ENCODE data around the gene TEKT5. TPM values are rescaled to one million over a fixed set of nuclear protein-coding genes. Genes with fewer than 3 reads are reported as not detected.

Gene TEKT5
- total and polyA plus RNA-seq, 2 experiments from 2014 or later = not detected

- 87 to 91% methylated on average over 2 of the region's 2 CpGs for WGBS, 2 experiments (ENCODE audit: low coverage in 1 of 2, low lambda C conversion rate in 2 of 2, missing lambda C conversion rate in 2 of 2)
- TF ChIP-seq EZH2phosphoT487 (IDR thresholded peaks at IDR 0.05; ENCODE audit: insufficient read depth, low read depth) (no peak), EZH2 (IDR thresholded peaks at IDR 0.05; ENCODE audit: insufficient read depth, poor library complexity, severe bottlenecking) (no peak)
- no peaks in the 10 kb centered on the region for H3K9me2 ChIP-seq (ENCODE audit: insufficient read depth)
- no peaks in the 10 kb centered on the region for H3K4me1 ChIP-seq (ENCODE audit: insufficient read depth)
- no peak overlapping the region for H3K4me3 ChIP-seq
- H4K20me1 ChIP-seq (ENCODE audit: insufficient read depth) = no peaks in the 10 kb centered on the region
- no peaks in the 10 kb centered on the region for H3K27me3 ChIP-seq (replicated peaks; ENCODE audit: insufficient read depth)
- no peaks in the 10 kb centered on the region for H3K9me3 ChIP-seq (ENCODE audit: low read depth)
- H3K36me3 ChIP-seq (ENCODE audit: low read depth) = no peaks in the 10 kb centered on the region
- no peak overlapping the region for H3K9ac ChIP-seq
- no peak overlapping the region for H3K4me2 ChIP-seq (ENCODE audit: unreplicated experiment)
- in situ Hi-C loops (cut with MboI) = no loop called here
- DNase-seq = no peak
- H2AFZ ChIP-seq = no peak overlapping the region
- no peaks in the 10 kb centered on the region for H3K79me2 ChIP-seq (ENCODE audit: insufficient read depth)
- no peaks in the 10 kb centered on the region for H3F3A ChIP-seq (ENCODE audit: insufficient read depth)
- H3K27ac ChIP-seq = no peak overlapping the region
Measured at GRCh38 chr16:10631886-10632285, 62.8 kb downstream of the TEKT5 start.

DNA sequence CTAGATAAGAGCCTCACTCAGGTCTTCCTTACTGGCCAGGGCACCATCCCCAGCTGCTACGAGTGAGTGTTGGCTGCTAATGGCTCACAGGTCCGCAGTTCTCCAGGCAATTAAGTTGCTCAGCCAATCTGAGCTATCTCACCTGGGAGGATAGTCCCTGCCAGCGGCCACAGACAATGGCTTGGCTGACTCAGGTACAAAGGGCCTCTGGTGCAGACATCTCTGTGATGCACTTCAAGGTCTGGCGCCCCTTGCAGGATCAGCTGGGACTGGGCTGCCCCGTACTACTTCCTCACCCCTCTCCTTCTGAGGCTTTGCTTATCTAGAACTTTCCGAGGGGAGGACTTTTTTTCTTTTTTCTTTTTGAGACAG is 65.2 kb downstream of the TEKT5 start:
- in situ Hi-C loops (cut with MboI) = no loop called here
- no peaks in the 10 kb centered on the region for H3K27me3 ChIP-seq (replicated peaks; ENCODE audit: insufficient read depth)
- H3K9ac ChIP-seq = no peak overlapping the region
- H2AFZ ChIP-seq = no peak overlapping the region
- DNase-seq = no peak
- H3K9me3 ChIP-seq (ENCODE audit: low read depth) = no peaks in the 10 kb centered on the region
- H3K27ac ChIP-seq = no peak overlapping the region
- no peak overlapping the region for H3K4me2 ChIP-seq (ENCODE audit: unreplicated experiment)
- no peaks in the 10 kb centered on the region for H4K20me1 ChIP-seq (ENCODE audit: insufficient read depth)
- no peak for TF ChIP-seq EZH2 (IDR thresholded peaks at IDR 0.05; ENCODE audit: insufficient read depth, poor library complexity, severe bottlenecking)
- no peak for TF ChIP-seq EZH2phosphoT487 (IDR thresholded peaks at IDR 0.05; ENCODE audit: insufficient read depth, low read depth)
- no peaks in the 10 kb centered on the region for H3K79me2 ChIP-seq (ENCODE audit: insufficient read depth)
- 57 to 72% methylated on average over 5 to 6 of the region's 6 CpGs for WGBS, 2 experiments (ENCODE audit: low coverage in 1 of 2, low lambda C conversion rate in 2 of 2, missing lambda C conversion rate in 2 of 2)
- H3K4me1 ChIP-seq (ENCODE audit: insufficient read depth) = no peaks in the 10 kb centered on the region
- no peaks in the 10 kb centered on the region for H3K9me2 ChIP-seq (ENCODE audit: insufficient read depth)
- no peaks in the 10 kb centered on the region for H3F3A ChIP-seq (ENCODE audit: insufficient read depth)
- no peaks in the 10 kb centered on the region for H3K36me3 ChIP-seq (ENCODE audit: low read depth)
- no peak overlapping the region for H3K4me3 ChIP-seq

DNA sequence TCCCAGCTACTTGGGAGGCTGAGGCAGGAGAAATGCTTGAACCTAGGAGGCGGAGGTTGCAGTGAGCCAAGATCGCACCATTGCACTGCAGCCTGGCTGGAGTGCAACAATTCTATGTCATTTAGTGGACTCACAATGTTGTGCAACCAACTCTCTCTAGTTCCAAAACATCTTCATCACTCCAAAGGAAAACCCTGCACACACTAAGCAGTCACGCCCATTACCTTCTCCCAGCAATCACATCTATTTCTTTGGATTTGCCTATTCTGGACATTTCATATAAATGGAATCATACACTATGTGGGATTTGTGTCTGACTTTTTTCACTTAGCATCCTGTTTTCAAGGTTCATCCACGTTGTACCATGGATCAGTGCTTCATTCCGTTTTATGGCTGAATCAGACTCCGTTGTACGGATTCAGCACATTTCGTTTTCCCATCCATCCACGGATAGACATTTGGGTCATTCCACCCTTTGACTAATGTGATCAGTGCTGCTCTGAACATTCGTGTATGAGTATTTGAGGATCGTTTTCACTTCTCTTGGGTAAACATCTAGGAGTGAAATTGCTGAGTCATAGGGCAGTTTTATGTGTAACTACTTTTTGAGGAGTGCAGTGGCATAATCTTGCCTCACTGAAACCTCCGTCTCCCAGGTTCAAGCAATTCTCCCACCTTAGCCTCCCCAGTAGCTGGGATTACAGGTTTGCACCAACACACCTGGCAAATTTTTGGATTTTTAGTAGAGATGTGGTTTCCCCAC is 69.0 kb downstream of the TEKT5 start:
- H3K27me3 ChIP-seq (replicated peaks; ENCODE audit: insufficient read depth) = no peaks in the 10 kb centered on the region
- H2AFZ ChIP-seq = no peak overlapping the region
- no peak overlapping the region for H3K27ac ChIP-seq
- in situ Hi-C loops (cut with MboI) = no loop called here
- H3K4me1 ChIP-seq (ENCODE audit: insufficient read depth) = no peaks in the 10 kb centered on the region
- no peak overlapping the region for H3K9ac ChIP-seq
- no peaks in the 10 kb centered on the region for H3K9me2 ChIP-seq (ENCODE audit: insufficient read depth)
- WGBS, 2 experiments (ENCODE audit: low coverage in 1 of 2, low lambda C conversion rate in 2 of 2, missing lambda C conversion rate in 2 of 2) = 88 to 89% methylated on average over 12 of the region's 12 CpGs
- no peak overlapping the region for H3K4me2 ChIP-seq (ENCODE audit: unreplicated experiment)
- TF ChIP-seq EZH2phosphoT487 (IDR thresholded peaks at IDR 0.05; ENCODE audit: insufficient read depth, low read depth) = no peak
- no peak for TF ChIP-seq EZH2 (IDR thresholded peaks at IDR 0.05; ENCODE audit: insufficient read depth, poor library complexity, severe bottlenecking)
- H4K20me1 ChIP-seq (ENCODE audit: insufficient read depth) = no peaks in the 10 kb centered on the region
- H3K36me3 ChIP-seq (ENCODE audit: low read depth) = no peaks in the 10 kb centered on the region
- H3K4me3 ChIP-seq = no peak overlapping the region
- DNase-seq = peak; percentile 12
- no peaks in the 10 kb centered on the region for H3K9me3 ChIP-seq (ENCODE audit: low read depth)
- no peaks in the 10 kb centered on the region for H3K79me2 ChIP-seq (ENCODE audit: insufficient read depth)
- H3F3A ChIP-seq (ENCODE audit: insufficient read depth) = no peaks in the 10 kb centered on the region

DNA sequence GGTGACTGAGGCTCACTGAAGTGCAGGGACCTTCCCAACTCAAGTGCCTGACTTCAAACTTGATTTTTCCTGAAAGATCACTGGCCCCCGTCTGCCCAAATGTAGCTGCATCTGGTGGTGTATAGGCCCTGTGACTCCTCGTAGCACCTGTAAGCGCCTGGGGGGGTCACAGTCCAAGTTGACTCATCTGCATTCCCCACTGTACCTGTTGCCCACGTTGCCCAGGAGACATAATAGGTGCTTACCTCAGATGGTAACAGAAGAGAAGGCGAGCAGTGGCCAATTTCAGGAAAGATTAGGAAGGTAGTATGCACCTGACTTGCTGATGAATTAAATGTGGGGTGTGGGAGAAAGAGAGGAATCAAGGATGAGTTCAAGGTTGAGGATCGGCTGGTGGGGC is 70.2 kb downstream of the TEKT5 start:
- Histone ChIP-seq H3K4me2 (ENCODE audit: unreplicated experiment) (no peak overlapping the region), H3F3A (ENCODE audit: insufficient read depth) (no peaks in the 10 kb centered on the region), H3K9me2 (ENCODE audit: insufficient read depth) (no peaks in the 10 kb centered on the region), H3K27me3 (replicated peaks; ENCODE audit: insufficient read depth) (no peaks in the 10 kb centered on the region), H3K27ac (no peak overlapping the region), H3K79me2 (ENCODE audit: insufficient read depth) (no peaks in the 10 kb centered on the region), H3K9ac (no peak overlapping the region), H4K20me1 (ENCODE audit: insufficient read depth) (no peaks in the 10 kb centered on the region), H3K4me1 (ENCODE audit: insufficient read depth) (no peaks in the 10 kb centered on the region), H3K4me3 (no peak overlapping the region), H3K36me3 (ENCODE audit: low read depth) (no peaks in the 10 kb centered on the region), H3K9me3 (ENCODE audit: low read depth) (no peaks in the 10 kb centered on the region), H2AFZ (no peak overlapping the region)
- WGBS, 2 experiments (ENCODE audit: low coverage in 1 of 2, low lambda C conversion rate in 2 of 2, missing lambda C conversion rate in 2 of 2) = 55 to 64% methylated on average over 6 of the region's 6 CpGs
- no peak for DNase-seq
- in situ Hi-C loops (cut with MboI) = no loop called here
- TF ChIP-seq EZH2 (IDR thresholded peaks at IDR 0.05; ENCODE audit: insufficient read depth, poor library complexity, severe bottlenecking) (no peak), EZH2phosphoT487 (IDR thresholded peaks at IDR 0.05; ENCODE audit: insufficient read depth, low read depth) (no peak)
